GM21423 (cell line): ENCODE data around the gene FBXL17.

Experiments used
- ATAC-seq: cut with Tn5 transposase; IDR thresholded peaks from one replicate; pipeline ENCODE4 v1.9.1; 2021; ENCODE audit warnings: mild to moderate bottlenecking, moderate library complexity; ENCODE audit not compliant: unreplicated experiment

The FBXL17 gene

DNA sequence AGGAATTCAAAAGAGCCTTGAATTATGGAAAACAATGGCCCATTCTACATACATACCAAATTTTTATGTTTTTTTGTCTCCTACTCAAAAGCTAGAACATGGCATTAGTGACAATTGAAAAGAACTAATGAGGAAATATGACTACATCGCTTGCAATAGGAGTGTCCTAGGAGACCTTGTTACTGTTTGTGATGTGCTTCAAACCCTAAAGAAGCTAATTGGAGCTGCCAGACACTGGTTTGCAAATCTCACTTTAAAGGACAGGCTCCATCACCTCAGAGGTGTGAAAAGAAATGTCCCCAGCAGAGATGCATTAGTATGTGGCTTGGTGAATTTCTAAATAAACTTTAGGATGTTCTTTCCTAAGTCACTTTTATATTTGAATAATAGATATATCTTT lies 356.9 kb downstream of the FBXL17 start:
- ATAC-seq, result no peak

GRCh38 chr5:108016101-108016500 lies 365.8 kb downstream of the FBXL17 start:
- ATAC-seq, result no peak

GRCh38 chr5:108006791-108007190 lies 375.1 kb downstream of the FBXL17 start:
- ATAC-seq, result no peak

- ATAC-seq, result peak; percentile 100
These were observed 378.7 kb downstream of the FBXL17 start for GRCh38 chr5:108003178-108003577.

DNA sequence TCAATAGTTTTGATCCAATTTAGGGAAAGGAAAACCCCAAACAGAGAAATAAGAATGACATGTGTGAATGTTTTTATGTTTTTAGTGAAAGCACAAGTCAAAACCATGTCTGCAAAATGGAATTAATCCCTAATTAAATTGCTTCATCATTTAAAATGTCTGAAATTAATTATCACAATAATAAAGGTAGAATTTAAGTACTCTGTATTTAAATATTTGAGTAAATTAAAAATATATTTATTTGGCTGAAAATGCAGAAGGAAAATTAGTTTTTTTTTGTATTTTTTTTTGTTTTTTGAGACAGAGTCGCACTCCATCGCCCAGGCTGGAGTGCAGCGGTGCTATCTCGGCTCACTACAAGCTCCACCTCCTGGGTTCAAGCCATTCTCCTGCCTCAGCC lies 380.7 kb downstream of the FBXL17 start:
- ATAC-seq, result no peak

DNA sequence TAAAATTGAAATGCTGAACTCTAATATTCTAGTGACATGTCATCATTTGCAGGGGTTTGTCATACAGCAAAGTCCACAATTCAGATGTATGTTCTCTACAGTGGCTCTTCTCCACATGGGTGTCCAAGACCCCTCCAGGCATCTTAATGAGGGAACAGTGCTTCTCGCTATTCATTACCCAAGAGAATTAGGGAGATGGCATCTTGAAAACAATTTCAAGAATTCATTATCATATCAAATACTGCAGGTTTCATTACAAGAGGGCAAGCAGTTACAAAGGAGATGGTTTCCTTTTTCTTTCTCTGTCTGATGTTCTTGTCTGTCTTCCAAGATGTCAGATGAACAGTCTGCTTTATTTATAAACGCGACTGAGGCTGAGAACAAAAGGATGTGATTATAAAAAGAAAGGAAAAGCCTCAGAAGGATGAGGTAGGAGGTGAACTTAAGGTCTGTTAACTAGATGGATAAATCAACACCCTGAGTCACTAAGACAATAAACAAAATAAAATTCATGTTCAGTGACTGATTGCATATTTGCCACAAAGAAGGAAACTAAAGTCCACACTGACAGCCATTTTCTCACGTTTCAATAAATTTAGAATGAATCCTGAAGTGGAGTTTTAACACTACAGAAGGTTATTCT lies 384.4 kb downstream of the FBXL17 start:
- no peak for ATAC-seq

- ATAC-seq, result no peak
These were observed 388.6 kb downstream of the FBXL17 start for GRCh38 chr5:107993341-107993740.

- no peak for ATAC-seq
These were observed 390.8 kb downstream of the FBXL17 start for GRCh38 chr5:107990881-107991810.

- ATAC-seq, result no peak
These were observed 396.8 kb downstream of the FBXL17 start for GRCh38 chr5:107985144-107985543.

GRCh38 chr5:107982703-107983425 lies 399.0 kb downstream of the FBXL17 start:
- ATAC-seq, result no peak

DNA sequence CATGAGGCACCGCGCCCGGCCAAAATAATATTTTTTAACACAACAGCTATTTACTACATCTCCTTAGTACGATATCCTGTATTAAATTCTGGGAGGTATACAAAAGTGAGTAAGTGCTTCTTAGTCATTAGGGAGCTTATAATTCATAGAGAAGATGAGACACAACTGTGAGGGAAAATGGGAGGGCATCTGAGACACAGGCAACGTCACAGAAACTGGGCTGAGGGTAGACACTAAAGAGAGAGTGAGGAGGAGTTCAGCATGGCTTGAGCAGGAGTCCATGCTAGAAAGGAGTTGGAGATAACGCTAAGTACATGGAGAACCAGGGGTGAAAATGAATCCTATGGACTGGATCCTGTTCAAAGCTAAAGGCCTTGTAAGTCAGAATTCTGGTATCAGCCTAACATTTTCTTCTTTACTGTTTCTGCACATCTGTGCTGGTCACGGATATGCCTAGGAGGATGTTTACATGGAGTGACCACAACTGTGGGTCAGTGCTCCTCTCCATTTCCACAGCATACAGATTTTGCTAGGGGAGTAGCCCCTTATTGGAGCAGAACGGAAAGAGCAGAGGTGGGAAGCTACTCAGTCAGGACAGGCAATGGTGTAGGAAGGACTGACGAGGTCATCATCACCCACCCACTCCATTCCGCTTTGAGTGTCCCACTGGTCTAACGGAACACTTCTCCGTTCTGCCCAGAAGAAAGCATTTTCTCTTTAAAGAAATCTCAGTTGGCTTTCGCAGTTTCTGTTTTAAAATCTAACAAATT lies 400.8 kb downstream of the FBXL17 start:
- ATAC-seq, result no peak

GRCh38 chr5:107979900-107980299 lies 402.0 kb downstream of the FBXL17 start:
- peak; percentile 76 for ATAC-seq

DNA sequence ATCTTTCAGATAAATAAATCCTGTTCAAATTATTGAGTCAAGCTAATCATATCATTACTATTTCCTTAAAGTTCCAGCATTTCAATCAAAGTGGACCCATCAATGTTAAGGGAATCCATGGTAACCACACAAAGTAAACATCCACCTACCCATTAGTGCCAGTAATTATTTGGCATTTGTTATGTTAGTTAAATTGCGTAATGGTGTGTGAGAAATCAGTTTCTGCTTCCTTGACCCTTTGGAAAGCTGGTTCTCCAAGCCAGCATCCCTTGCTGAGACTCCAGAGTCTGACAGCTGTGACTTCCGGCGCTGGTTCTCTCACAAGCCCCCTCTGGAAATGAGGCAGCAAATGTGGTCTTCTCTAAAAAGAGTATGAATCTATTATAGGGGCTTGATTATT lies 402.6 kb downstream of the FBXL17 start:
- ATAC-seq, result no peak

DNA sequence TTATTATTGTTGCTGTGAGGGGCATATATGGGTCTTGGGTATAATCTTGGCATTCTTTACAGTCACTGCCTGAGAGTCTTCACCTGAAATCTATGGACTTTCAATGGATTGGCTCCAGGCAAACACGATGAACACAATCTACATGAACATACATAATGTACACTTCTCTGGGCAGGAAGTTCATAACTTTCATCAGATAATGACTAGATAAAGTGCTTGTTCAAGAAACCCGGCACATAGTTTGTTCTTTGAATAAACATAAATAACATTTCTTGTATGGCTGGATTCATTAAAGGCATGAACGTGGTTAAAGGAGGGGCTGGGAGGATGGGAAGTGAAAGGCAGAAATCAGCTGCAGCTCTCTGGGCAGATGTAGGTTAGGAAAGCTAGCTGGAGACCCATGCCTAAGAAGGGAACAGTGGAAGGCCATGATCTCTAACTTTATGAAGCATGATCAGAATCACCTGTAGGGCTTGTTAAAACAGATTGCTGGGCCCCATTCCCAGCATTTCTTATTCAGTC lies 404.3 kb downstream of the FBXL17 start:
- ATAC-seq, result no peak

DNA sequence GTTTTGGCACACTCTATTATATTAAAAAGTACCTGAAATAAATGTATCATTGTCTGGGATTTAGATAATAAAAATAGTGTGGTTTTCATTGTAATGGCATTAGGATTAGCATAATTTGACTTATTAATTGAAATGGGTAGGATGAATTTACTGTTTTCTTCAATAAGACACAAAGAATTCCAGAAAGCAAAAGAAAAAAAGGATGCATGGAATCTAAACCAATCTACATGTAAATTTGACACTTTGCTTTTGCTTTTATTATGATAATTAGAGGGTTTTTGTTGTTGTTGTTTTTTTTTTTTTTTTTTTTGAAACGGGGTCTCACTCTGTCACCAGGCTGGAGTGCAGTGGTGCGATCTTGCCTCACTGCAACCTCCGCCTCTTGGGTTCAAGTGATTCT lies 406.3 kb downstream of the FBXL17 start:
- ATAC-seq, result no peak

DNA sequence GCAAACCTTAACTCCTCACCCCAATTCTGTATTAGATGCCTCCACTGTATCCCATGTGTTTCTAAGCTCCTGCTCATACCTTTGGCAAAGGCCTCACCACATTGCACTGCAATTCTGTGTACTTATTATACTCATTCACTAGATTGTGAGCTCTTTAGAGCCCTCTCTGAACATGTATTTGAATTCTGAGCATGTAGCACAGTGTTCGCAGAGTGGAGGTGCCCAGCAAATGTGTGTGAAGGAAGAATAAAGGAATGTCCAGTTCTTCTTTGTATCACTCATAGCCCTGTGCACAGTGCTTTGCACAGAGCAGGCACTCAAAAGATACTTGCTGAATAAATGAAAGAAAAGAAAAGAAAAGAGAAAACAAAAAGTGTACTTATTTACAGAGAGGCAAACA lies 410.1 kb downstream of the FBXL17 start:
- no peak for ATAC-seq

GRCh38 chr5:107969847-107970246 lies 412.1 kb downstream of the FBXL17 start:
- ATAC-seq, result no peak

- no peak for ATAC-seq
These were observed 412.9 kb downstream of the FBXL17 start for GRCh38 chr5:107968998-107969397.

DNA sequence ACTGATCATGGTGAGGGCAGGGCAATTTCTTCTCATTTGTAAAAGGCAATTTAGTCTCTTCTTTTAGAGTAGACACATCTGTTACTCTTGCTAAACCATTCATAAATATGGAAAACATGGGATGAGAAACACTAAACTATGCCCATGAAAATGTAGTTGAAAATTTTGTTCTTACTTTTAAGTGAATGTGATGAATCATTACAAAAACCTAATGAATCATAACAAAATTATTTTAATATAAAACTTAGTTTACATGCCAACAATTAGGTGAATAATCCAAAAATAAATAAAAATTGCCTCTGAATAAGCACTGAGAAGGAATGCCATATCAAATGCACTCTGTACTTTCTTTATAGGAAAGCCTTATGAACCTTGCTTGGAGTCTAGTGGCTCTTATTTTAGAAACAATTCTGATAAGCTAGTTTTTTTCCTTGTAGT lies 413.5 kb downstream of the FBXL17 start:
- ATAC-seq, result no peak

DNA sequence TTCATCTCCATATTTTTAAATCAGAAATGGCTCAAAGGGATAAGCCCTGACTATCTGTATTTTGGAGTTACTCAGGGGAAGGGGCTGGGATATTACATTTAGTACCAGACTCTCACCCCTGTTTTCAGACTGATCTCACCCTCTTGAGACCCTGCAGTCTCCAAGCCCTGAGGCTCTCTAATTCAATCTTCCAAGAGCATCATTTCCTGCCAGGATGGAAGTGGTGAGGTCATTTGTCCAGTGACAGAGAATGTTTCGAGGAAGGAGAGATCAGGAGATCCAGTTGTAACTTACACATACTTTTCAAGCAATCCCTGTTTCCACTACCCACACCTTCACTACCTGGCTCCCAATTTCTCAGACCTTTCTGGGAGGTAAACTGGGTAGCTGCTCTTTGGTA lies 415.7 kb downstream of the FBXL17 start:
- ATAC-seq, result no peak

DNA sequence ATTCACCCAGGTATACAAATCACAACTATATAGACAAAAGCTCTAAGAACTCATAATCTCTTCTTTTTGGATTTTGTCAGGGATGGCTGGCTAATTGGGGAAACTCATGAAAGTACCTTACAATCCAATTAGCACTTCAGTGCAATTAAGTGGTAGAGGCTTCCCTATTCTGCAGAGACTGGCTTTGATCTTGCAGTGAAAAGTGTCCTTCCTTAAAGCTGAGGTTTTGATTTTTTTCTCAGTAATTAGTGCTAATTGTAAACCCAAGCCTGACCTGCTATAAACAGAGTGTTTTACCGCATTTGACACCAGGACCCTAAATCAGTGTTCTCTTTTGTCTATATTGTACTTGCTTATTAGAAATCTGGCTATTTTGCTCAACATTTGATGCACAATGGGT lies 417.2 kb downstream of the FBXL17 start:
- ATAC-seq, result no peak
